Measurements from ENCODE around the gene UNC5C. TPM values are rescaled to one million over a fixed set of nuclear protein-coding genes. Genes with fewer than 3 reads are reported as not detected.

UNC5C gene
- total RNA-seq, 1 experiment from 2014 or later: not detected

GRCh38 chr4:95283320-95283719, 265.5 kb downstream of the UNC5C start:
- no peak for DNase-seq (ENCODE audit: unreplicated experiment)
- Mint-ChIP-seq H3K27me3 (ENCODE audit: insufficient read depth, unreplicated experiment) (no peaks in the 10 kb centered on the region), H3K9me3 (ENCODE audit: unreplicated experiment) (peaks cover 6% of the 10 kb centered on the region), H3K4me3 (ENCODE audit: unreplicated experiment) (no peak overlapping the region), H3K27ac (ENCODE audit: low read depth, unreplicated experiment) (no peak overlapping the region), H3K4me1 (ENCODE audit: insufficient read depth, unreplicated experiment) (no peaks in the 10 kb centered on the region), H3K36me3 (ENCODE audit: insufficient read depth, unreplicated experiment) (no peaks in the 10 kb centered on the region)
- TF ChIP-seq CTCF (IDR thresholded peaks at IDR 0.05; ENCODE audit: unreplicated experiment): no peak
- no TSS peak for BruUV-seq (replicated peaks)
- intact Hi-C loops (cut with micrococcal nuclease): no loop called here
- ChIA-PET POLR2A (interaction anchor here (0.5 kb wide), 1 partner anchor 34 kb away, joined by 3 read pairs; no protein-coding TSS in a partner anchor), CTCF (interaction anchor here (0.7 to 1.0 kb wide), 2 partner anchors 116 to 228 kb away, joined by 3 to 5 read pairs; no protein-coding TSS in a partner anchor)

- ChIA-PET CTCF (no interaction called here), POLR2A (interaction anchor here (0.5 kb wide), 1 partner anchor 32 kb away, joined by 3 read pairs; no protein-coding TSS in a partner anchor)
- no peak overlapping the region for H3K4me3 Mint-ChIP-seq (ENCODE audit: unreplicated experiment)
- H3K9me3 Mint-ChIP-seq (ENCODE audit: unreplicated experiment): no peaks in the 10 kb centered on the region
- H3K27ac Mint-ChIP-seq (ENCODE audit: low read depth, unreplicated experiment): no peak overlapping the region
- intact Hi-C loops (cut with micrococcal nuclease): no loop called here
- H3K36me3 Mint-ChIP-seq (ENCODE audit: insufficient read depth, unreplicated experiment): no peaks in the 10 kb centered on the region
- no peak for DNase-seq (ENCODE audit: unreplicated experiment)
- H3K27me3 Mint-ChIP-seq (ENCODE audit: insufficient read depth, unreplicated experiment): no peaks in the 10 kb centered on the region
- no peak for TF ChIP-seq CTCF (IDR thresholded peaks at IDR 0.05; ENCODE audit: unreplicated experiment)
- H3K4me1 Mint-ChIP-seq (ENCODE audit: insufficient read depth, unreplicated experiment): no peaks in the 10 kb centered on the region
- BruUV-seq (replicated peaks): no TSS peak
Measured at GRCh38 chr4:95272797-95273196, 276.0 kb downstream of the UNC5C start.

- TF ChIP-seq CTCF (IDR thresholded peaks at IDR 0.05; ENCODE audit: unreplicated experiment): no peak
- CTCF ChIA-PET: no interaction called here
- Mint-ChIP-seq H3K36me3 (ENCODE audit: insufficient read depth, unreplicated experiment) (no peaks in the 10 kb centered on the region), H3K9me3 (ENCODE audit: unreplicated experiment) (no peaks in the 10 kb centered on the region), H3K4me3 (ENCODE audit: unreplicated experiment) (no peak overlapping the region), H3K27me3 (ENCODE audit: insufficient read depth, unreplicated experiment) (no peaks in the 10 kb centered on the region), H3K4me1 (ENCODE audit: insufficient read depth, unreplicated experiment) (no peaks in the 10 kb centered on the region), H3K27ac (ENCODE audit: low read depth, unreplicated experiment) (no peak overlapping the region)
- no peak for DNase-seq (ENCODE audit: unreplicated experiment)
- intact Hi-C loops (cut with micrococcal nuclease): no loop called here
- no TSS peak for BruUV-seq (replicated peaks)
- POLR2A ChIA-PET: no interaction called here
Measured at GRCh38 chr4:95272036-95272435, 276.7 kb downstream of the UNC5C start.

GRCh38 chr4:95268819-95269565, 279.8 kb downstream of the UNC5C start:
- Mint-ChIP-seq H3K9me3 (ENCODE audit: unreplicated experiment) (no peaks in the 10 kb centered on the region), H3K27me3 (ENCODE audit: insufficient read depth, unreplicated experiment) (no peaks in the 10 kb centered on the region), H3K36me3 (ENCODE audit: insufficient read depth, unreplicated experiment) (no peaks in the 10 kb centered on the region), H3K4me3 (ENCODE audit: unreplicated experiment) (no peak overlapping the region), H3K4me1 (ENCODE audit: insufficient read depth, unreplicated experiment) (no peaks in the 10 kb centered on the region), H3K27ac (ENCODE audit: low read depth, unreplicated experiment) (no peak overlapping the region)
- no TSS peak for BruUV-seq (replicated peaks)
- intact Hi-C loops (cut with micrococcal nuclease): no loop called here
- DNase-seq (ENCODE audit: unreplicated experiment): no peak
- ChIA-PET POLR2A (no interaction called here), CTCF (interaction anchor here (0.6 to 1.0 kb wide), 3 partner anchors 12 to 110 kb away, joined by 3 read pairs; no protein-coding TSS in a partner anchor)
- TF ChIP-seq CTCF (IDR thresholded peaks at IDR 0.05; ENCODE audit: unreplicated experiment): no peak
